ENCODE results near the gene HDLBP.
"Not testable (repeated sequence)": the region's sequence is repeated elsewhere in the genome, so short reads cannot be mapped to it uniquely, and the experiment has no call there.

The HDLBP gene

DNA sequence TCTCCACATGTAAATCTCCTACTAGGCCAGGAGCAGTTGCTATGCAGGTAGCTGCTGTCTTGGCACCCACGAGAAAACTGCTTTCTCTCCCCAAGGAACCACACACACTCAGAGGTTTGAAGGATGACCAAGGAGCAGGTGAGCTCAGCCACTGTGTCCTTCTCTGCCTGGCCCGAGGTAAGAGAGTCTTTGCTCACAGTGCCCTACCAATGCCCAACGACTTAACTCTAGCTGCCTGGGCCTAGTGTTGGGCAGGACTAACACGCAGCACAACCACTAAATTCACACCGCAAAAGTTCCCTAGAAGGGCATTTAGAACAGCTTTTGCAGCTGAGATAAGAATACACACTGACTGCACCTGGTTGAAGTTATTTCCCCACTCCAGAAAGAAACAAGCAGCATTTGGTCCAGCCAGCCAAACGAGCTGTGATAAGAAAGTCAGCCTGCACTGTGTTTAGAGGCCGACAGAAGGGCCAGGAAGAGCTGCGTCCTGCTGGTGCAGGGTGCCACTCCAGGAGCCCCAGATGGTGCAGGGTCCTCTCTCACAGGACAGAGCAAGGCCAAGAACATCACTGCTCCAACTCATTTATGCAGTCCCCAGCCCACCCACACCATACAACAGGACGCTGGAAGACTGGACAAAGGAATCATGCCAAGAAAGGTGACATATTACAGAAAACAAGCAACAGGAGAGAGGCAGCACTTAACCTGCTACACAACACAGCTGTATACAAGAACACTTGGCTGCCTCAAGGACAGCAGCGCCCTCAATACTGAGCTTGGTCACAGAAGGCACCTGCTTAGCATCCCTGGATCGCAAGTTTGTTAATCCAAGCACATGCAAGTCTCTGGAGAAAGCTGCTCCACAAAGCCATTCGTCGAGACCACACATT is 12.5 kb downstream of the HDLBP start:
- DNase-seq, result no peak

DNA sequence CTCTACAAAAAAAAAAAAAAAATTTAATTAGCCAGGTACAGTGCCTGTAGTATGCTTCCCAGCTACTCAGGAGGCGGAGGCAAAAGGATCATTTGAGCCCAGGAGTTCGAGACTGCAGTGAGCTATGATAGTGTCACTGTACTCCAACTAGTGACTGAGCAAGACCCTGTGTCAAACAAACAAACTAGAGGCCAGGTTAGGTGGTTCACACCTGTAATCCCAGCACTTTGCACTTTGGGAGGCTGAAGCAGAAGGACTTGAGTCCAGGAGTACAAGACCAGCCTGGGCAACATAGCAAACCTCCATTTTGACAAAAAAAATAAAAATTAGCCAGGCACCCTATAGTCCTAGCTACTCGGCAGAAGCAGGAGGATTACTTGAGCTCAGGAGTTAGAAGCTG is 13.4 kb downstream of the HDLBP start:
- no peak for DNase-seq

GRCh38 chr2:241300000-241300399 is 15.5 kb downstream of the HDLBP start:
- DNase-seq, result peak in 1 of 2 experiments; percentile 35

GRCh38 chr2:241298673-241299072 is 16.8 kb downstream of the HDLBP start:
- DNase-seq, result no peak

GRCh38 chr2:241296767-241297166 is 18.7 kb downstream of the HDLBP start:
- DNase-seq, result no peak

DNA sequence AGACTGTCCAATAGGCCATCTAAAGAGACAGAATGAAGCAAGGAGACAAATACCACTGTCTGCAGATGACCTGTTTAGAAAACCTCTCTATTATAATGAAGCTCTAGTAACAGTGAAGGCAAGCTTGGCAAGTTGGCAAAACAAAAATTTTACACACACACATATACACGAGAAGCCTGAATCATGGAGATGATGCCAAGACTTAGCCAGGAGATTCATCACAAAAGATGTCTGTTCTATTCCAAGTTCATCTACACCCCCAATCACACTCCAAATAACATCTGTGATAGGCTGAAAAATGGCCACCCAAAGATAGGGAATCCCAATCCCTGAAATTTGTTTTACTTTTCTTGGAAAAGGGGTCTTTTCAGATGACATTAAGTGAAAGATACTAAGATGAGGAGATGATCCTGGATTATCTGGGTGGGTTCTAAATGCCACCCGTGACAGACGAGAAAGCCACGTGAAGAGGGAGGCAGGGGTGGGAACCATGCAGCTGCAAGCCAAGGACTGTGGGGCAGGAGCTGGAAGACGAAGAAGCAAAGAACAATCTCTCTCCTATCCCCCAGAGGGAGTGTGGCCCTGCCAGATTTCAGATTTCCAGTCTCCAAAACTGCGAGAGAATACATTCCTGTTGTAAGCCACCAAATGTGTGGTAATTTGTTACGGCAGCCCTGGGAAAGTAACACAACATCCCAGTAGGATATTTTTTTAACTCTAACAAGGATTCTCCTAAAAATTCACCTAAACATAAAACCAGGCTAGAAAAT is 20.0 kb downstream of the HDLBP start:
- DNase-seq, result no peak

DNA sequence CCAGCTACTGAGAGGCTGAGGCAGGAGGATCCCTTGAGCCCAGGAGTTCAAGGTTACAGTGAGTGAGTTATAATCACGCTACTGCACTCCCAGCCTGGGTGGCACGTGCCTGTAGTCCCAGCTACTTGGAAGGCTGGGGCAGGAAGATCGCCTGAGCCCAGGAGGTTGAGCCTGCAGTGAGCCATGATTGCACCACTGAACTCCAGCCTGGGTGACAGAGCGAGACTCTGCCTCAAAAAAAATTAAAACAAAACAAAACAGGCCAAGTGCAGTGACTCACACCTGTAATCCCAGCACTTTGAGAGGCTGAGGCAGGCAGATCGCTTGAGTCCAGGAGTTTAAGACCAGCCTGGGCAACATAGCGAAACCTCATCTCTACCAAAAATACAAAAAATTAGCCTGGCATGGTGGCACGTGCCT is 22.1 kb downstream of the HDLBP start:
- not testable (repeated sequence) for DNase-seq

GRCh38 chr2:241291977-241292376 is 23.5 kb downstream of the HDLBP start:
- no peak for DNase-seq

GRCh38 chr2:241291153-241291552 is 24.3 kb downstream of the HDLBP start:
- no peak for DNase-seq

- DNase-seq, result no peak
Observed at GRCh38 chr2:241289597-241289996, 25.9 kb downstream of the HDLBP start.

- no peak for DNase-seq
Observed at GRCh38 chr2:241289053-241289452, 26.4 kb downstream of the HDLBP start.

GRCh38 chr2:241288324-241288888 is 27.1 kb downstream of the HDLBP start:
- no peak for DNase-seq

- no peak for DNase-seq
Observed at GRCh38 chr2:241286348-241287090, 29.0 kb downstream of the HDLBP start.

DNA sequence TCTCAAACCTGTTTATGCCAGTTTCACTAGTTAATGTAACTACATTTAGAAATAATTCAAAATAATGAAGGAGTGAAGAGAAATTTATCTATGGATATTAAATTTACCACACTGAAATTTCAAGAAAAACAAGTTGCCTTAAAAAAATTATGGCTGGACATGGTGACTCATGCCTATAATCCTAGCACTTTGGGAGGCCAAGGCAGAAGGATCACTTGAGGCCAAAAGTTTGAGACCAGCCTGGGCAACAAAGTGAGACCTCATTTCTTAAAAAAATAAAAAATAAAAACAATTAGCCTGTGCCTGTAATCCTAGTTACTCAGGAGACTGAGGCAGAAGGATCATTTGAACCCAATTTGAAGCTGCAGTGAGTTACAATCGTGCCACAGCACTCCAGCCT is 29.9 kb downstream of the HDLBP start:
- DNase-seq, result no peak

- DNase-seq, result no peak
Observed at GRCh38 chr2:241282555-241282954, 32.9 kb downstream of the HDLBP start.

- DNase-seq, result no peak
Observed at GRCh38 chr2:241280291-241280690, 35.2 kb downstream of the HDLBP start.

DNA sequence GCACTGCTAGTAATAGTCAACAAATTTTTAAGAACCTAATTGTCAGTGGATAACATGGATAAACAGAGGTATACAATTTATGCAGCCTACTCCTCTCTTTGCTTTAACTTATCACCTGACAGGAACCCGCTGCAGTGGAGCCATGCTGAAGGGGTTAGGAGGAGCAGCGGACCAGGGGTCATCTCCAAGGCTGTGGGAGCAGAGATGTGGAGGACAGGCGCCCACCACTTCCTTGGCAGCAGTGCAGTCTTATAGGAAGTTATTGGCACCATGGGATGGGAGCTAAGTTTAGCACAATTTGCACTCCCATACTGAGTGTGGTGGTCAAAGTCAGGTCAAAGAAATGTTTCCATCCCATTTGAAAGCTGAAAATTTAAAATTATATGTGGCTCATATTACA is 35.6 kb downstream of the HDLBP start:
- no peak for DNase-seq

DNA sequence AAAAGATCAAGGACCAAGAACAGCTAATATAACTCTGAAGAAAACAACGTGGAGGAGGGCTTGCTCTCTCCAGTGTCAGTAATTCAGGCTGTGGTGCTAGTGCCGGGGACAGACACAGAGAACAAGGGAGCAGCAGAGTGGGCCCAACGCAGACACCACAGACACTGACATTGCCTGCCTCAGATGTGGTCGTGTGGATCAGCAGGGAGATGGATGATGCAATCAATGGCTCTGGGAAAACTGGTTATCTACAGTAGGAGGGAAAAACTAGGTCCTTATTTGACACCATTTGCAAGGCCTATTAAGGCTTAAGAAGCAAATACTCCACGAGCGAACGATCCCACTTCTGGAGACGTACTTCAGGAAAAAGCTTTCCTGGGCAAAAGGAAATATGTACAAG is 36.1 kb downstream of the HDLBP start:
- DNase-seq, result no peak

- DNase-seq, result not testable (repeated sequence)
Observed at GRCh38 chr2:241278306-241278705, 37.2 kb downstream of the HDLBP start.

DNA sequence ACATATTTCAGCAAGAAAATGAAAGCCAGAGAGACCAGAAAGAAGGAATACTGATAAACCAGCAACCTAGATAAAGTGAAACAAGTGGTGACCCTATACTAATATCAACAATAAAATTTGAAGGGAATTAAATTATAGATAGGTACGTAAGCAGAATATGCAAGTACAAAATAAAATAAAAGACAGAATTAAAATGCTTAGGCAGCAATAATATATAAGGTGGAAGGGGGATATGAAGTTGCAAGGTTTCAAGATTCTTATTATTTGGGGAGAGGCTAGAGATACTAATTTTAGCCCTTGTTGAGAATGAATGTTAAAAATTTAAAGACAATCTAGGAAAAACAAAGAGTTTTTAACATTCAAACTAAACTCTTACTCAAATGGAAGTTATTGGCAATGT is 39.6 kb downstream of the HDLBP start:
- DNase-seq, result no peak

DNA sequence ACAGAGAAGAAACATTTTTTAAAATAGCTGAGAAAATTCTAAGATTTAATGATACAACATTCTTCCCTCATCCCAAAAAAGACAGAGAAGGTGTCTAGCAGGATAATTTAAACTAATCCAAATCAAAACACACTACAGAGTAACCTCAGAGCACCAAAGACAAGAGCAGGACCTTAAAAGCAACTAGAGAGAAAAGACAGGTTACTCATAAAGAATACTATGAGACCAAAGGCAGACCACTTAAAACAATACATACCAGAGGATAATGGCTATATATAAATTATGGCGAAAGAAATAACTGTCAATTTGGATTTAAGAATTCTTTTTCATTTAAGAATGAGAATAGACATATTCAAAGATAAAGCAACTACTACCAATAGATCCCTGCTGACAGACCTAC is 40.0 kb downstream of the HDLBP start:
- DNase-seq, result no peak

GRCh38 chr2:241274127-241274526 is 41.3 kb downstream of the HDLBP start:
- DNase-seq, result no peak
